Activated T-helper 2 cell treated with anti-CD3 and anti-CD28 coated beads, Interferon-gamma antibody, Interleukin-2, Interleukin-4, amounts not matched to agents 10 μg/mL and 5 μg/mL and 100 μg/mL, durations not matched to agents 14 hours and 24 hours and 36 hours (primary cell): ENCODE results near the gene KRTAP12-2. TPM values are rescaled to one million over a fixed set of nuclear protein-coding genes. Genes with fewer than 3 reads are reported as not detected.
"Not testable (repeated sequence)": the region's sequence is repeated elsewhere in the genome, so short reads cannot be mapped to it uniquely, and the experiment has no call there.

Source experiments
- DNase-seq: peaks from one replicate; pipeline ENCODE4 v3.0.0; 2021; ENCODE audit warnings: low spot score
- H3K27ac Mint-ChIP-seq: one replicate; pipeline ENCODE4 v1.8.0; 2021; ENCODE audit warnings: mixed read lengths
- H3K27me3 Mint-ChIP-seq: one replicate; pipeline ENCODE4 v1.8.0; 2021; ENCODE audit warnings: low read depth, mixed read lengths
- H3K36me3 Mint-ChIP-seq: one replicate; pipeline ENCODE4 v1.8.0; 2021; ENCODE audit warnings: low read depth, mixed read lengths
- H3K4me1 Mint-ChIP-seq: one replicate; pipeline ENCODE4 v1.8.0; 2021; ENCODE audit warnings: low read depth, mixed read lengths
- H3K4me3 Mint-ChIP-seq: one replicate; pipeline ENCODE4 v1.8.0; 2021; ENCODE audit warnings: low read depth, mild to moderate bottlenecking, moderate library complexity, mixed read lengths
- H3K9me3 Mint-ChIP-seq: one replicate; pipeline ENCODE4 v1.8.0; 2021; ENCODE audit warnings: mixed read lengths
- intact Hi-C: fragments of 100-400 bp; cut with micrococcal nuclease; formaldehyde crosslinking; loops from one replicate; pipeline ENCODE4 v1.15.1; 2023
- total RNA-seq: library from RNA; stranded (reverse); gene quantifications from 2 replicates; pipeline ENCODE4 v1.2.3, GENCODE V29; 2022

Gene KRTAP12-2
- total RNA-seq, 1 donor from 2014 or later: not detected

DNA sequence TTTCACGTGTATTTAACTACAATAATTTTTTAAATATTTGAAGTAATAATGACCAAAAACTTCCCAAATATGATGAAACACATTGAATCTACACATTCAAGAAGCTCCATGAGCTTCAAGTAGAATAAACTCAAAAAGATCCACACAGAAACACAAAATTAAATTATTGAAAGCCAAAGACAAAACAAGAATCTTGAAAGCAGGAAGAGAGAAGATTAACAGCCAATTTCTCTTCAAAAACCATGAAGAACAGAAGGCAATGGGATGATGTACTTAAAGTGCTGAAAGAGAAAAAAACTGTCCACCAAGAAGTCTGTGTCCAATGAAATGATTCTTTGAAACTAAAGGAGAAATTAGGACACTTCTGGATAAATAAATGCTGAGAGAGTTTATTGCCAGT, 34.7 kb downstream of the KRTAP12-2 start:
- peaks cover 33% of the 10 kb centered on the region for H3K9me3 Mint-ChIP-seq
- intact Hi-C loops: no loop called here
- H3K36me3 Mint-ChIP-seq: peaks cover 7% of the 10 kb centered on the region
- peaks cover 2% of the 10 kb centered on the region for H3K27me3 Mint-ChIP-seq
- no peak overlapping the region for H3K27ac Mint-ChIP-seq
- H3K4me3 Mint-ChIP-seq: no peak overlapping the region
- peaks cover 6% of the 10 kb centered on the region for H3K4me1 Mint-ChIP-seq
- no peak for DNase-seq

DNA sequence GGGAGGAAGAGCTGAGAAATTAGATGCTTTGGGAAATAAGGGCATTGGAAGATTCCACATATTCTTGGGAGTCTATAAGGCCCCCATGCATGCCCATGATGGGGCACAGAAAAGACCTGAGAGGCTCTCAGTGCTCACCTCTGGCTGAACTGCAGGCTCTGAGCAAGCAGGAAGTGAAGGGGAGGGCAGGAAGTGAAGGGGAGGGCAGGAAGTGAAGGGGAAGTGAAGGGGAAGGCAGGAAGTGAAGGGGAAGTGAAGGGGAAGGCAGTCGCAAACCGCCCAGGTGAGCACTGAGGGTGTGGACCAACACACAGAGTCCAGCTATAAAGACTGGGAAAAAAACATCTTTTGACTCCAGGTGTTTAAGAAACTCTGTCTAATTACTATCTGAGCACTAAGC, 36.3 kb downstream of the KRTAP12-2 start:
- H3K9me3 Mint-ChIP-seq: peaks cover 33% of the 10 kb centered on the region
- H3K27me3 Mint-ChIP-seq: peaks cover 2% of the 10 kb centered on the region
- DNase-seq: no peak
- intact Hi-C loops: no loop called here
- no peak overlapping the region for H3K4me3 Mint-ChIP-seq
- H3K4me1 Mint-ChIP-seq: peaks cover 6% of the 10 kb centered on the region
- no peak overlapping the region for H3K27ac Mint-ChIP-seq
- peaks cover 7% of the 10 kb centered on the region for H3K36me3 Mint-ChIP-seq

DNA sequence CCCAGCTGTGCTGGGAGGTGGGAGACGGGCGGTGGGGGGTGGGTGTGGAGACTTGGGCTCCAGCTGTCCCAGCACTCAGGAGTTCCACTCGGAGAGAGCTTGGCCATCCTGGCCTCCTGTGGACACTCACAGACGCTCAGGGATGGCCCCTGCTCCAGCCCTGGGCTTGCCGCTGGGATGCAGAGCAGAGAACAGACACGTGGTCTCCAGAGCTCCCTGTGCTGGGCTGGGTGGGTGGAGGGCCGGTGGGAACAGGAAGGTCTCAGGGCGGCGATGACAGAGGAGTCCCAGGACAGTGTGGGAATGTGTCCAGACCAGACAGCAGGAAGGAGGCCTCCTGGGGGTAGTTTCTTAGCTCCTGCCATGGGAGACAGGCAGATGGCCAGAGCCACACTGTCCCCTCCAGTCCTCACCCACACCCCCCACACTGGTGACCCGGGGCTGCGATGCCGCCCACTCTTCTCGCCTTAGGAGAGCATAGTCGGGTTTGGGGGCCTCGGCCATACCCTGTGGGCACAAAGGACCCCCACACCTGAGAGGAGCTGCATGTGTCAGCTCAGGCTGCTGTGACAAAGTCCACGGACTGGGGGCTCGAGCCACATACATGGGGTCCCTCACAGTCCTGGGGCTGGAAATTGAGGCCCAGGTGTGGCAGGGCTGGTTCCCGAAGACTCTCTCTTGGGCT, 37.9 kb downstream of the KRTAP12-2 start:
- intact Hi-C loops: no loop called here
- peaks cover 6% of the 10 kb centered on the region for H3K4me1 Mint-ChIP-seq

DNA sequence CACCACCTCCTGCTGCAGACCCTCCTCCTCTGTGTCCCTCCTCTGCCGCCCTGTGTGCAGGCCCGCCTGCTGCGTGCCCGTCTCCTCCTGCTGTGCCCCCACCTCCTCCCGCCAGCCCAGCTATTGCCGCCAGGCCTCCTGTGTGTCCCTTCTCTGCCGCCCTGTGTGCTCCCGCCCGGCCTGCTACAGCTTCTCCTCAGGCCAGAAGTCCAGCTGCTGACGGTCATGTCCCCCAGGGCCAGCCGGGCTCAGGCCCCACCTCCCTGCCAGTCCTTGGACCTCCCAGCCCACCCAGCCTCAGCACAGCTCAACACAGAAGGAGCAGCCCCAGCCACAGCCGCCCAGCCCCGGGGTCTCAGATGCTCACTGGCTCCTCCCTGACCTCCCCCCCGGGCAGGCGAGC, 38.9 kb downstream of the KRTAP12-2 start:
- H3K9me3 Mint-ChIP-seq: peaks cover 49% of the 10 kb centered on the region
- H3K27me3 Mint-ChIP-seq, H3K4me1 Mint-ChIP-seq, H3K4me3 Mint-ChIP-seq, H3K36me3 Mint-ChIP-seq, H3K27ac Mint-ChIP-seq, DNase-seq, intact Hi-C loops: not testable (repeated sequence)

More for the DNA sequence above, 37.9 kb downstream of the KRTAP12-2 start:
- Mint-ChIP-seq H3K4me3 (no peak overlapping the region), H3K9me3 (peaks cover 45% of the 10 kb centered on the region), H3K36me3 (peaks cover 7% of the 10 kb centered on the region), H3K27ac (no peak overlapping the region), H3K27me3 (peaks cover 4% of the 10 kb centered on the region)
- no peak for DNase-seq

DNA sequence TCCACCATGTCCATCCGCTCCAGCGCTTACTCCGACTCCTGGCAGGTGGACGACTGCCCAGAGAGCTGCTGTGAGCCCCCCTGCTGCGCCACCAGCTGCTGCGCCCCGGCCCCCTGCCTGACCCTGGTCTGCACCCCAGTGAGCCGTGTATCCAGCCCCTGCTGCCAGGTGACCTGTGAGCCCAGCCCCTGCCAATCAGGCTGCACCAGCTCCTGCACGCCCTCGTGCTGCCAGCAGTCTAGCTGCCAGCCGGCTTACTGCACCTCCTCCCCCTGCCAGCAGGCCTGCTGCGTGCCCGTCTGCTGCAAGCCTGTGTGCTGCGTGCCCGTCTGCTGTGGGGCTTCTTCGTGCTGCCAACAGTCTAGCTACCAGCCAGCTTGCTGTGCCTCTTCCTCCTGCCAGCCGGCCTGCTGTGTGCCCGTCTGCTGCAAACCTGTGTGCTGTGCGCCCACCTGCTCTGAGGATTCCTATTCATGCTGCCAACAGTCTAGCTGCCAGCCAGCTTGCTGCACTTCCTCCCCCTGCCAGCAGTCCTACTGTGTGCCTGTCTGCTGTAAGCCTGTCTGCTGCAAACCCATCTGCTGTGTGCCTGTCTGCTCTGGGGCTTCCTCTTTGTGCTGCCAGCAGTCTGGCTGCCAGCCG, 39.4 kb downstream of the KRTAP12-2 start:
- DNase-seq, H3K27me3 Mint-ChIP-seq, H3K4me1 Mint-ChIP-seq, intact Hi-C loops, H3K36me3 Mint-ChIP-seq, H3K27ac Mint-ChIP-seq, H3K4me3 Mint-ChIP-seq: not testable (repeated sequence)
- H3K9me3 Mint-ChIP-seq: peaks cover 53% of the 10 kb centered on the region

DNA sequence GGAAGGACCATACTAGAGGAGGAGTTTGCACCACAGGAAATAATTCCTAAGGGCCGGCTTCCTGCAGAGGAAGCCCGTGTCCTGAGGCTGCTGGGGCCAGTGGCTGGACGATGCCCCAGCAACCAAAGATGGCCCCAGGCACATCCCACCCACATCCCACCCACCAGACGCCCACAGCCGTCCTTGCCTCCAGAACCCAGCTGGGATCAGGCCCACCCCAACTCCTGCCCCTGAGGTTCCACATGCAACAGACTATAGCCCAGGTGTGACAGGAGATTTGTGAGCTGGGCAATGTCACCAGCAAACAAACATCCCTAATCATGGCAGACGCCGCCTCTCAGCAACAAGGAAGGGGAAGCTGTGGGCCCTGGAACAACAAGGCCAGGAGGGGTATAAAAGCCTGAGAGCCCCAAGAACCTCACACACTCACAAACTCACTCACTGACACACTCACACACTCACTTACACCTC, 40.0 kb downstream of the KRTAP12-2 start, which contains the start of gene KRTAP10-9:
TSS of gene KRTAP10-9 (plus strand) at position 421 of the 471 bp plus-strand sequence. CDS start 79 bp downstream, outside the sequence.
- H3K4me3 Mint-ChIP-seq: no peak within 1 kb of the TSS
- intact Hi-C loops: no loop called here
- peaks cover 6% of the 10 kb centered on the region for H3K4me1 Mint-ChIP-seq
- H3K9me3 Mint-ChIP-seq: peaks cover 49% of the 10 kb centered on the region
- H3K27ac Mint-ChIP-seq: no peak within 1 kb of the TSS
- no peak for DNase-seq
- peaks cover 7% of the 10 kb centered on the region for H3K36me3 Mint-ChIP-seq
- H3K27me3 Mint-ChIP-seq: peaks cover 4% of the 10 kb centered on the region

DNA sequence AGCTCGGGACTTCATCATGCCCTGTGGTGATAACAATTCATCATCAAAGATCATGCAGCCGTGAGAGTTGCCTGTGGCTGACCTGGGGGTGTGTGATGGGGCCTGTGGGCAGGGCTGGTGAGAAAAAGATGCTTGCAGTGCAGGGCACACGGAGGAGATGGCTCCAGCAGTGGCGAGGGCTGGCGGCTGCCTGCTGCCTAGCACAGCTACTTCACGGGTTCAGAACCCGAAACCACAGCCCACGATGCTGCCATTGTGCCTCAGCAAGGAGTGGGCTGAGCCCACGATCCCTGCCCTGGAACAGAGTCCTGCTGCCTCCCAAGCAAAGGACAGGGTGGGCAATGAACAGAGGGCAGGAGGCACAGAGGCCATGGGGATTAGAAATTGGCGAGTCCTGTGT, 40.5 kb downstream of the KRTAP12-2 start:
- H3K4me3 Mint-ChIP-seq: no peak overlapping the region
- peaks cover 45% of the 10 kb centered on the region for H3K9me3 Mint-ChIP-seq
- intact Hi-C loops: no loop called here
- no peak overlapping the region for H3K27ac Mint-ChIP-seq
- peaks cover 6% of the 10 kb centered on the region for H3K4me1 Mint-ChIP-seq
- peaks cover 7% of the 10 kb centered on the region for H3K36me3 Mint-ChIP-seq
- DNase-seq: no peak
- peaks cover 4% of the 10 kb centered on the region for H3K27me3 Mint-ChIP-seq

DNA sequence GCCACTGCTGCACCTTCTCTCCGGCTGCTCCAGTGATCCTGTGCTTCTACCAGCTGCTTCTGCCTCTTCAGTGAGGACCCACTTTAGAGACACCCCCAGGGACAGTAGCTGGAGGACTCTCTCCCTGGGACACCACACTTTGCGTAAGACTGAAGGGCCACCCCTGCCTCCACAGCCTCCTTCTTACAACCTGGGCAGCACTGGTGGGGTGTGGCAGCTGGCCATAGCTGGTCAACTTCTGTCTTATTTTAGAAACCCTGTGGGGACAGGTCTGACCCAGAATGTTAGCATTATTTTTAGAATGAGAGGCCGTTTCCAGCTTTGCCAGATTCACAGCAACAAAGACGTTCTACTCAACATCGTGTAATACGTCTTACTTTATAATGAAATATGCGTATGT, 41.0 kb downstream of the KRTAP12-2 start:
- H3K9me3 Mint-ChIP-seq: peaks cover 41% of the 10 kb centered on the region
- H3K27ac Mint-ChIP-seq: no peak overlapping the region
- no peak for DNase-seq

DNA sequence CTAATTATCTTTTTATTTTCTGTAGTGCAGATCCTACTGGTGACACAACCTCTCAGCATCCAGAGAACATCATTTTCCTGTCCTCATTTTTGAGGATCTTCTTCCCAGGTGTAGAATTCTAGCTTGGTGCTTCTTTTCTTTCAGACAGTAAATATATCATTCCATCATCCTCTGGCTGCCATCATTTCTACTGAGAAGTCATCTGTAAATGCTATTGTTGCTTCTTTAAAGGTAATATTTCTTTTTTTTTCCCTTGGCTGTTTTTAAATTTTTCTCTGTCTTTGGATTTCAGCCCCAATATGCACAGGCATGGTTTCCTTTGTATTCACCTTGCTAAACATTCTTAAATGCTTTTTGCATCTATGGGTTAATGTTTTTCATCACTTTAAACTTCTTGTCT, 43.2 kb downstream of the KRTAP12-2 start:
- H3K27me3 Mint-ChIP-seq: peaks cover 4% of the 10 kb centered on the region
- H3K36me3 Mint-ChIP-seq: peaks cover 22% of the 10 kb centered on the region
- no peak overlapping the region for H3K27ac Mint-ChIP-seq
- no peak for DNase-seq
- H3K9me3 Mint-ChIP-seq: peaks cover 53% of the 10 kb centered on the region
- no peak overlapping the region for H3K4me3 Mint-ChIP-seq
- intact Hi-C loops: no loop called here
- peaks cover 7% of the 10 kb centered on the region for H3K4me1 Mint-ChIP-seq

More for the DNA sequence above, 41.0 kb downstream of the KRTAP12-2 start:
- Mint-ChIP-seq H3K36me3 (peaks cover 4% of the 10 kb centered on the region), H3K4me3 (no peak overlapping the region), H3K4me1 (peaks cover 6% of the 10 kb centered on the region), H3K27me3 (peaks cover 4% of the 10 kb centered on the region)
- intact Hi-C loops: no loop called here

DNA sequence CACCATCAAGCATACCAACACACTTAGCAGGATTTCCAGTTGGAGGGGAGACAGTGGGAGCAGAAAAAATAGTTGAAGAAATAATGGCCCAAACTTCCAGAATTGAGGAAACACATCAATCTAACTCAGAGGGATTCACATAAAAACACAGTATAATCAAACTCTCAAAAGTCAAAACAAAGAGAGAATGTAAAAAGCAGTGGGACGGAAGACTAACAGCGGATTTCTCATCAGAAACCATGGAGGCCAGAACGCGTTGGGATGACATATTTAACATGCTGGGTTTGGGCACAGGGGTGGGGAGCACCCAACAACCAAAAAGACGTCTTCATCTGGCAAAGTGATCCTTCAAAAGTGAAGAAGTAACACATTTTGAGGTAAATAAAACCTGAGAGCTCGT, 46.8 kb downstream of the KRTAP12-2 start:
- Mint-ChIP-seq H3K27me3 (peaks cover 4% of the 10 kb centered on the region), H3K27ac (no peak overlapping the region), H3K36me3 (peaks cover 22% of the 10 kb centered on the region), H3K4me3 (no peak overlapping the region), H3K9me3 (peaks cover 53% of the 10 kb centered on the region), H3K4me1 (peaks cover 8% of the 10 kb centered on the region)
- DNase-seq: no peak
- intact Hi-C loops: no loop called here

DNA sequence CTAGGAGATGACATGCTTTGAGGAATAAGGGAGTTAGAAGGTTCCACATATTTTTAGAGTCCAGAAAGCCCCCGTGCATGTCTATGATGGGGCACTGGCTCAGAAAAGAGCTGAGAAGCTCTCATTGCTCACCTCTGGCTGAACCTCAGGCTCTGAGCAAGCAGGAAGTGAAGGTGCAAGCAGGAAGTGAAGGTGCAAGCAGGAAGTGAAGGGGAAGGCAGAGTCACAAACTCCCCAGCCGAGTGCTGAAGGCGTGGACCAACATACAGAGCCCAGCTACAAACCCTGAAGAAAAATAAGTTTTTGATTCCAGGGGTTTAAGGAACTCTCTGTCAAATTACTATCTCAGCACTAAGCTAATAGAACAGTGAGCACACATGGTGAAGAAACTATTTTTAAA, 47.8 kb downstream of the KRTAP12-2 start:
- Mint-ChIP-seq H3K4me3 (peak overlapping the region; percentile 2), H3K36me3 (peaks cover 22% of the 10 kb centered on the region), H3K27me3 (peaks cover under 1% of the 10 kb centered on the region), H3K4me1 (peaks cover 8% of the 10 kb centered on the region), H3K27ac (peak overlapping the region; percentile 70), H3K9me3 (peaks cover 43% of the 10 kb centered on the region)
- intact Hi-C loops: no loop called here
- DNase-seq: peak; percentile 34

DNA sequence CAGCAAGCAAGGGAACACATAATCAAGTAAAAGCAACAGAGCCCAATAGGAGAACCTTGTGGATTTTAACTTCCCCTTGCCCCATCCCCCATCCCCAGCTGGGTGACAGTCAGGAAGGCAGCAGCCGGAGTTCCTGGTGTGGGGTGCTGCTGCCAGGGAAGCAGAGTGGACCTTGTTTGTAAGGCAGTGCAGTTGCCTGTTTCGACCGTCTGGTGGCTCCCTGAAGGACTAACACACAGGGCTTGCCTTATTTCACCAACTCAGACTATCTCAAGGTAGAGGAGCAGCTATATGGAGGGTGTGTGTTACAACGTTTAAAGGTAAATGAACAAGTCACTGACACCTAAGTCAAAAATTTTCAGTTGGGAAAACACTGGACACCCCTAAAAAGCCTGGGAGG, 48.2 kb downstream of the KRTAP12-2 start:
- H3K4me1 Mint-ChIP-seq: peaks cover 8% of the 10 kb centered on the region
- peaks cover 39% of the 10 kb centered on the region for H3K9me3 Mint-ChIP-seq
- no peaks in the 10 kb centered on the region for H3K27me3 Mint-ChIP-seq
- H3K36me3 Mint-ChIP-seq: peaks cover 22% of the 10 kb centered on the region
- intact Hi-C loops: no loop called here
- peak overlapping the region; percentile 70 for H3K27ac Mint-ChIP-seq
- no peak for DNase-seq
- no peak overlapping the region for H3K4me3 Mint-ChIP-seq

DNA sequence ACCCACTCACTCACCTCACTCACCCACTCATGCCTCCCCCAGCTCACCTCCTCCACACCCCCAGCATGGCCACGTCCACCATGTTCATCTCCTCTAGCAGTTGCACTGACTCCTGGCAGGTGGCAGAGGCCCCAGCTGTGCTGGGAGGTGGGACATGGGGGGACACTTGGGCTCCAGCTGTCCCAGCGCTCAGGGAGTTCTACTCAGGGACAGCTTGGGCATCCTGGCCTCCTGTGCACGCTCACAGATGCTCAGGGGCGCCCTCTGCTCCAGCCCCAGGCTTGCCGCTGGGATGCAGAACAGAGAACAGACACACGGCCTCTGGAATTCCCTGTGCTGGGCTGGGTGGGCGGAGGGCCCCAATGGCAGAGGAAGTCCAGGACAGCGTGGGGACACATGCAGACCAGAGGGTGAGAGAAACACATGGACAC, 49.6 kb downstream of the KRTAP12-2 start:
- Mint-ChIP-seq H3K27me3 (no peaks in the 10 kb centered on the region), H3K36me3 (peaks cover 22% of the 10 kb centered on the region), H3K4me1 (peaks cover 8% of the 10 kb centered on the region), H3K9me3 (peaks cover 30% of the 10 kb centered on the region), H3K27ac (no peak overlapping the region), H3K4me3 (no peak overlapping the region)
- intact Hi-C loops: no loop called here
- DNase-seq: no peak
